ENCODE data around the gene MT2A.

- TF ChIP-seq, protein P1, sequence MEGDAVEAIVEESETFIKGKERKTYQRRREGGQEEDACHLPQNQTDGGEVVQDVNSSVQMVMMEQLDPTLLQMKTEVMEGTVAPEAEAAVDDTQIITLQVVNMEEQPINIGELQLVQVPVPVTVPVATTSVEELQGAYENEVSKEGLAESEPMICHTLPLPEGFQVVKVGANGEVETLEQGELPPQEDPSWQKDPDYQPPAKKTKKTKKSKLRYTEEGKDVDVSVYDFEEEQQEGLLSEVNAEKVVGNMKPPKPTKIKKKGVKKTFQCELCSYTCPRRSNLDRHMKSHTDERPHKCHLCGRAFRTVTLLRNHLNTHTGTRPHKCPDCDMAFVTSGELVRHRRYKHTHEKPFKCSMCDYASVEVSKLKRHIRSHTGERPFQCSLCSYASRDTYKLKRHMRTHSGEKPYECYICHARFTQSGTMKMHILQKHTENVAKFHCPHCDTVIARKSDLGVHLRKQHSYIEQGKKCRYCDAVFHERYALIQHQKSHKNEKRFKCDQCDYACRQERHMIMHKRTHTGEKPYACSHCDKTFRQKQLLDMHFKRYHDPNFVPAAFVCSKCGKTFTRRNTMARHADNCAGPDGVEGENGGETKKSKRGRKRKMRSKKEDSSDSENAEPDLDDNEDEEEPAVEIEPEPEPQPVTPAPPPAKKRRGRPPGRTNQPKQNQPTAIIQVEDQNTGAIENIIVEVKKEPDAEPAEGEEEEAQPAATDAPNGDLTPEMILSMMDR (IDR thresholded peaks at IDR 0.05): no peak
- TF ChIP-seq POLR2A (IDR thresholded peaks at IDR 0.05): no peak
Observed at GRCh38 chr16:56658327-56658875, 50.0 kb downstream of the MT2A start.
